B cell (primary cell): ENCODE results near the gene THY1. TPM values are rescaled to one million over a fixed set of nuclear protein-coding genes. Genes with fewer than 3 reads are reported as not detected.
A peak's percentile ranks its signal among the peaks of the same experiment; 100 is the strongest.

Experiments
- ATAC-seq: fragments of 200-7000 bp; cut with Tn5 transposase; one replicate; pipeline ENCODE4 v1.10.0; 2021; ENCODE audit warnings: low read depth, mild to moderate bottlenecking, moderate number of reproducible peaks, moderate library complexity
- CTCF ChIA-PET: fragments of 350-600 bp; sonication (Branson Sonifier 250); formaldehyde crosslinking; loops from one replicate; lab custom pipeline; 2021; ENCODE audit warnings: antibody characterized with exemption, inconsistent platforms; lab: Charles Lee
- POLR2A ChIA-PET: fragments of 350-600 bp; sonication (Branson Sonifier 250); formaldehyde crosslinking; loops from one replicate; lab custom pipeline; 2021; ENCODE audit warnings: antibody characterized with exemption; lab: Charles Lee
- DNase-seq: peaks from one replicate; pipeline ENCODE4 v3.0.0; 2013
- H2AFZ ChIP-seq: 2 replicates; pipeline ENCODE4 v1.6.1; 2012; ENCODE audit warnings: mild to moderate bottlenecking, low read depth, low read length; ENCODE audit not compliant: insufficient read depth, poor library complexity, severe bottlenecking
- H3K27ac ChIP-seq, 2 donors: 1 replicate in 1 of 2; 2 replicates in 1 of 2; pipeline ENCODE4 v1.5.1; 2012 to 2013; ENCODE audit warnings: low read length in 2 of 2, mild to moderate bottlenecking in 2 of 2, moderate library complexity in 1 of 2
- H3K27me3 ChIP-seq, 4 experiments: fragments of 200-600 bp in 1 of 4; sonication (generic) in 1 of 4; replicated peaks in 1 of 4; 1 replicate in 2 of 4; 2 replicates in 2 of 4; pipeline versions ENCODE4 v1.6.1 to v1.7.0; 2013 to 2016; ENCODE audit warnings: low read length in 3 of 4, mild to moderate bottlenecking in 2 of 4, mixed read lengths in 1 of 4, moderate library complexity in 1 of 4; ENCODE audit not compliant: insufficient read depth in 4 of 4, control insufficient read depth in 3 of 4; ENCODE audit errors: control extremely low read depth in 1 of 4
- H3K36me3 ChIP-seq, 2 experiments: replicated peaks in 1 of 2; 1 replicate in 1 of 2; 2 replicates in 1 of 2; pipeline versions ENCODE4 v1.6.1 to v1.7.1; 2013; ENCODE audit warnings: low read length in 1 of 2; ENCODE audit not compliant: insufficient read depth in 2 of 2, control insufficient read depth in 1 of 2; ENCODE audit errors: control extremely low read depth in 1 of 2, extremely low read depth in 1 of 2
- H3K4me1 ChIP-seq, 2 donors: fragments of 200-600 bp in 1 of 2; sonication (generic) in 1 of 2; 1 replicate in 1 of 2; 2 replicates in 1 of 2; pipeline versions ENCODE4 v1.5.1 to v1.6.1; 2013 to 2017; ENCODE audit warnings: low read length in 2 of 2; ENCODE audit not compliant: control insufficient read depth in 2 of 2, insufficient read depth in 2 of 2
- H3K4me2 ChIP-seq: replicated peaks from 2 replicates; pipeline ENCODE3; 2012; ENCODE audit warnings: mild to moderate bottlenecking, low read depth, low read length; ENCODE audit not compliant: poor library complexity, severe bottlenecking
- H3K4me3 ChIP-seq, 5 experiments: fragments of 200-600 bp in 1 of 5; sonication (generic) in 1 of 5; 1 replicate in 3 of 5; 2 replicates in 2 of 5; pipeline versions ENCODE4 v1.5.1 to v1.7.0; 2011 to 2016; ENCODE audit warnings: low read length in 4 of 5, mild to moderate bottlenecking in 4 of 5, low read depth in 2 of 5, control low read depth in 1 of 5, moderate library complexity in 1 of 5; ENCODE audit not compliant: insufficient read depth in 1 of 5; ENCODE audit errors: control extremely low read depth in 1 of 5, extremely low read depth in 1 of 5
- H3K79me2 ChIP-seq: fragments of 200-600 bp; sonication (generic); one replicate; pipeline ENCODE4 v1.6.0; 2016; ENCODE audit warnings: low read length; ENCODE audit not compliant: control insufficient read depth, insufficient read depth
- H3K9ac ChIP-seq: fragments of 200-600 bp; sonication (generic); 2 replicates; pipeline ENCODE4 v1.6.1; 2017; ENCODE audit warnings: mild to moderate bottlenecking, low read length, moderate library complexity
- H3K9me3 ChIP-seq, 3 donors: one replicate each; pipeline versions ENCODE4 v1.6.1 to v1.7.1; 2013; ENCODE audit warnings: low read length in 2 of 3; ENCODE audit not compliant: control insufficient read depth in 2 of 3, insufficient read depth in 1 of 3; ENCODE audit errors: control extremely low read depth in 1 of 3
- H4K20me1 ChIP-seq: 2 replicates; pipeline ENCODE4 v1.6.0; 2012; ENCODE audit warnings: mild to moderate bottlenecking, low read length; ENCODE audit not compliant: insufficient read depth, control insufficient read depth, poor library complexity, severe bottlenecking
- H3K27ac Mint-ChIP-seq: one replicate; pipeline ENCODE4 v1.8.0; 2021; ENCODE audit warnings: mixed read lengths
- H3K27me3 Mint-ChIP-seq: one replicate; pipeline ENCODE4 v1.8.0; 2021; ENCODE audit warnings: mixed read lengths
- H3K4me1 Mint-ChIP-seq: one replicate; pipeline ENCODE4 v1.8.0; 2021; ENCODE audit warnings: mixed read lengths
- H3K4me3 Mint-ChIP-seq: one replicate; pipeline ENCODE4 v1.8.0; 2021; ENCODE audit warnings: mixed read lengths
- H3K9me3 Mint-ChIP-seq: one replicate; pipeline ENCODE4 v1.8.0; 2022; ENCODE audit warnings: mixed read lengths; ENCODE audit not compliant: insufficient read depth
- CTCF ChIP-seq: fragments of 200-600 bp; IDR thresholded peaks from one replicate; pipeline ENCODE4 v1.8.0; 2022; ENCODE audit warnings: antibody characterized with exemption, mild to moderate bottlenecking
- EZH2 ChIP-seq: IDR thresholded peaks from 2 replicates; pipeline ENCODE4 v1.6.1; 2012; ENCODE audit warnings: borderline replicate concordance, low read depth, mild to moderate bottlenecking, moderate library complexity, low read length; ENCODE audit not compliant: insufficient read depth, poor library complexity, severe bottlenecking
- WGBS: methylation state at CpG from one replicate; pipeline ENCODE4 v1.1.5; 2013; ENCODE audit warnings: missing lambda C conversion rate; ENCODE audit not compliant: insufficient coverage; 5-methylcytosine and 5-hydroxymethylcytosine counted together
- intact Hi-C: fragments of 100-400 bp; cut with micrococcal nuclease; formaldehyde crosslinking; loops from one replicate; pipeline ENCODE4 v1.10.0; 2022
- polyA plus RNA-seq: library from polyadenylated mRNA; depleted of rRNA; stranded (reverse); fragments of >200 nt; gene quantifications from 2 replicates; pipeline ENCODE4 v1.2.3, GENCODE V29; 2012
- total RNA-seq, 2 donors: library from RNA; stranded (reverse); fragments of 120-200 nt in 1 of 2; gene quantifications; 1 replicate in 1 of 2; 2 replicates in 1 of 2; pipeline versions ENCODE4 v1.2.3 to v1.2.4, GENCODE V29; 2013 to 2022

THY1 gene
- total and polyA plus RNA-seq, 2 donors (not counting 1 experiment from before 2014, with no cell fraction given): not detected

GRCh38 chr11:119448380-119448779, 25.4 kb upstream of the THY1 start:
- no peaks in the 10 kb centered on the region for H3K4me1 ChIP-seq
- H3K9me3 ChIP-seq: no peaks in the 10 kb centered on the region
- POLR2A ChIA-PET: no interaction called here
- no peak for TF ChIP-seq EZH2
- no peak for TF ChIP-seq CTCF
- Mint-ChIP-seq H3K9me3 (no peaks in the 10 kb centered on the region), H3K4me3 (no peak overlapping the region), H3K4me1 (no peaks in the 10 kb centered on the region), H3K27me3 (peaks cover 63% of the 10 kb centered on the region), H3K27ac (no peak overlapping the region)
- DNase-seq: no peak
- H3K4me2 ChIP-seq: no peak overlapping the region
- H4K20me1 ChIP-seq: no peaks in the 10 kb centered on the region
- CTCF ChIA-PET: no interaction called here
- intact Hi-C loops: no loop called here
- H2AFZ ChIP-seq: no peak overlapping the region
- no peak overlapping the region for H3K9ac ChIP-seq
- H3K27me3 ChIP-seq: peaks cover 0 to 11% (median 5%) of the 10 kb centered on the region in 4 experiments
- H3K36me3 ChIP-seq: no peaks in the 10 kb centered on the region
- no peaks in the 10 kb centered on the region for H3K79me2 ChIP-seq
- no peak overlapping the region for H3K4me3 ChIP-seq
- ATAC-seq: no peak
- H3K27ac ChIP-seq: no peak overlapping the region
- 89% methylated on average over 3 of the region's 4 CpGs for WGBS

- ChIA-PET POLR2A (no interaction called here), CTCF (no interaction called here)
- H3K4me2 ChIP-seq: no peak overlapping the region
Observed at GRCh38 chr11:119447664-119448242, 24.8 kb upstream of the THY1 start.

More at GRCh38 chr11:119447664-119448242, 24.8 kb upstream of the THY1 start:
- 33% methylated on average over 3 of the region's 5 CpGs for WGBS
- Histone ChIP-seq H3K79me2 (no peaks in the 10 kb centered on the region), H3K9ac (no peak overlapping the region), H2AFZ (peak overlapping the region; percentile 44), H3K4me1 (no peaks in the 10 kb centered on the region), H3K27me3 (peaks cover 0 to 11% (median 3%) of the 10 kb centered on the region in 4 experiments), H3K36me3 (no peaks in the 10 kb centered on the region), H4K20me1 (no peaks in the 10 kb centered on the region), H3K4me3 (no peak overlapping the region), H3K9me3 (no peaks in the 10 kb centered on the region), H3K27ac (no peak overlapping the region)
- Mint-ChIP-seq H3K27ac (no peak overlapping the region), H3K4me3 (no peak overlapping the region), H3K4me1 (no peaks in the 10 kb centered on the region), H3K27me3 (peaks cover 58% of the 10 kb centered on the region), H3K9me3 (no peaks in the 10 kb centered on the region)
- no peak for ATAC-seq
- TF ChIP-seq EZH2: no peak
- TF ChIP-seq CTCF: no peak
- intact Hi-C loops: no loop called here
- no peak for DNase-seq
